Panc1 (cell line): ENCODE measurements around the gene RBMS3. TPM values are rescaled to one million over a fixed set of nuclear protein-coding genes. Genes with fewer than 3 reads are reported as not detected.

Source experiments
- ATAC-seq: fragments of 200-7000 bp; cut with Tn5 transposase; 2 replicates; pipeline ENCODE4 v1.9.1; 2020; ENCODE audit warnings: mild to moderate bottlenecking, moderate library complexity
- BruUV-seq: library from RNA; stranded (reverse); fragments of 400-500 nt; replicated peaks from 2 replicates; lab custom pipeline; 2021; lab: Mats Ljungman, UMichigan
- CTCF ChIA-PET: fragments of 300-600 bp; sonication (Branson Sonifier 250); formaldehyde crosslinking; loops from one replicate; lab custom pipeline; 2022; ENCODE audit warnings: antibody characterized with exemption; lab: Charles Lee
- POLR2A ChIA-PET: fragments of 300-600 bp; sonication (Branson Sonifier 250); formaldehyde crosslinking; loops from one replicate; lab custom pipeline; 2022; ENCODE audit warnings: antibody characterized with exemption; lab: Charles Lee
- DNase-seq: peaks from one replicate; pipeline ENCODE4 v3.0.0-alpha.2; 2010; ENCODE audit warnings: low read depth, low spot score
- H3K27ac ChIP-seq: 2 replicates; pipeline ENCODE4 v1.5.1; 2011; ENCODE audit warnings: mild to moderate bottlenecking, low read length, inconsistent platforms
- H3K27me3 ChIP-seq: fragments of 200-500 bp; sonication (Bioruptor generic); 2 replicates; pipeline ENCODE4 v1.6.0; 2014; ENCODE audit warnings: low read length, inconsistent platforms; ENCODE audit not compliant: control insufficient read depth, insufficient read depth
- H3K36me3 ChIP-seq: fragments of 200-500 bp; sonication (Bioruptor generic); 2 replicates; pipeline ENCODE4 v1.5.1; 2014; ENCODE audit warnings: inconsistent platforms, mild to moderate bottlenecking, low read length, moderate library complexity; ENCODE audit not compliant: control insufficient read depth, insufficient read depth
- H3K4me1 ChIP-seq: 2 replicates; pipeline ENCODE4 v1.5.1; 2011; ENCODE audit warnings: inconsistent platforms, mild to moderate bottlenecking, low read length, moderate library complexity; ENCODE audit not compliant: control insufficient read depth, insufficient read depth
- H3K4me3 ChIP-seq, 2 experiments: 2 replicates each; pipeline ENCODE4 v1.5.1; 2011 to 2012; ENCODE audit warnings: low read depth in 2 of 2, low read length in 2 of 2, mild to moderate bottlenecking in 2 of 2, inconsistent platforms in 1 of 2, moderate library complexity in 1 of 2
- H3K9me3 ChIP-seq: fragments of 200-500 bp; sonication (Bioruptor generic); 2 replicates; pipeline ENCODE4 v1.5.1; 2014; ENCODE audit warnings: low read depth, mild to moderate bottlenecking, inconsistent platforms, low read length, moderate library complexity; ENCODE audit not compliant: control insufficient read depth, insufficient read depth
- CTCF ChIP-seq: fragments of 450-650 bp; IDR thresholded peaks from 2 replicates; pipeline ENCODE4 v1.5.1; 2017; ENCODE audit warnings: mild to moderate bottlenecking
- POLR2AphosphoS5 ChIP-seq: IDR thresholded peaks from 2 replicates; pipeline ENCODE4 v1.6.1; 2012; ENCODE audit warnings: mild to moderate bottlenecking, low read depth, low read length, moderate library complexity
- REST ChIP-seq, 2 experiments: IDR thresholded peaks; 2 replicates each; pipeline ENCODE4 v1.6.1; 2011 to 2012; ENCODE audit warnings: low read depth in 2 of 2, control low read depth in 1 of 2, low read length in 1 of 2, mild to moderate bottlenecking in 1 of 2, moderate library complexity in 1 of 2; ENCODE audit not compliant: insufficient read depth in 1 of 2
- SIN3A ChIP-seq: IDR thresholded peaks from 2 replicates; pipeline ENCODE4 v1.6.1; 2012; ENCODE audit warnings: low read depth, mild to moderate bottlenecking, low read length, moderate library complexity, borderline replicate concordance; ENCODE audit not compliant: insufficient read depth
- TCF7L2 ChIP-seq: IDR thresholded peaks from 2 replicates; pipeline ENCODE4 v1.6.1; 2011; ENCODE audit warnings: mild to moderate bottlenecking, low read depth, low read length, inconsistent platforms
- in situ Hi-C: cut with HindIII; loops from 2 replicates; pipeline ENCODE4 v1.10.0; 2016; ENCODE audit warnings: low sequenced_read_pairs, low pct_unique_long_range_greater_than_20kb
- intact Hi-C: fragments of 100-400 bp; cut with micrococcal nuclease; formaldehyde crosslinking; loops from one replicate; pipeline ENCODE4 v1.10.0; 2022; ENCODE audit not compliant: unreplicated experiment
- total RNA-seq: library from RNA; stranded (reverse); gene quantifications from one replicate; pipeline ENCODE4 v1.2.1, GENCODE V29; 2021; ENCODE audit not compliant: unreplicated experiment

Gene RBMS3
- total RNA-seq, 1 experiment from 2014 or later: 1.1 TPM

DNA sequence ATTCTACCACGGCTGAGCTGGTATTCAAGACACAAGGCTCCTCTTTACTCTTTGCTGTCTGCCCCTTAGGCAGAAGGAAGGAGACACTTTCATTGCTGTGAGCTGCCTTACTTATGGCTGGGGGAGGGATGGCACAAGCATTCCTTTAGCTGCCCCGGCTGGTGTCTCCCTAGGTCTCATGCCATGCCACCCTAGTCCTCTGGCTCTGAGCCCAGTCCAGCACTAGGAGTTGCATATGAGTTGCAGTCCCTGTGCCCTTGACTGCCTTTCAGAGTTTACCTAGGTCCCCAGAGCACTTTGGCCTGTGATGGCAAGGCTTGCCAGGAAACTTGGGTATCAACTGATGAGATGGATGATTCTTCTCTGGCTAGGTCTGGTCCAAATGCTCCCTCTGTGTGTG is 296.4 kb downstream of the RBMS3 start:
- no peak for DNase-seq
- CTCF ChIA-PET: no interaction called here
- H3K36me3 ChIP-seq: no peaks in the 10 kb centered on the region
- no peak for TF ChIP-seq TCF7L2
- TF ChIP-seq POLR2AphosphoS5: no peak
- TF ChIP-seq REST (IDR thresholded peaks at IDR 0.05; ENCODE audit: insufficient read depth in 1 of 2, low read depth in 2 of 2, low read length in 1 of 2): no peak
- no peak for TF ChIP-seq CTCF
- TF ChIP-seq SIN3A: no peak
- no TSS peak for BruUV-seq
- H3K4me1 ChIP-seq: no peaks in the 10 kb centered on the region
- H3K4me3 ChIP-seq: no peak overlapping the region
- no peaks in the 10 kb centered on the region for H3K27me3 ChIP-seq
- intact Hi-C loops (no loop called here), in situ Hi-C loops (no loop called here)
- no peak for ATAC-seq
- POLR2A ChIA-PET: no interaction called here
- H3K9me3 ChIP-seq: no peaks in the 10 kb centered on the region
- H3K27ac ChIP-seq: no peak overlapping the region

GRCh38 chr3:29581311-29581710 is 300.4 kb downstream of the RBMS3 start:
- ChIA-PET CTCF (no interaction called here), POLR2A (no interaction called here)
- DNase-seq (no peak), ATAC-seq (no peak)
- in situ Hi-C loops: no loop called here
- TF ChIP-seq POLR2AphosphoS5 (no peak), TCF7L2 (no peak), SIN3A (no peak), CTCF (no peak), REST (IDR thresholded peaks at IDR 0.05; ENCODE audit: insufficient read depth in 1 of 2, low read depth in 2 of 2, low read length in 1 of 2) (no peak)
- H3K27ac ChIP-seq: no peak overlapping the region
- BruUV-seq: no TSS peak
- intact Hi-C loops: no loop called here
- H3K36me3 ChIP-seq: no peaks in the 10 kb centered on the region
- H3K27me3 ChIP-seq: no peaks in the 10 kb centered on the region
- H3K4me3 ChIP-seq: no peak overlapping the region
- no peaks in the 10 kb centered on the region for H3K9me3 ChIP-seq
- no peaks in the 10 kb centered on the region for H3K4me1 ChIP-seq
